HepG2 (cell line): ENCODE measurements around the gene ELL. TPM values are rescaled to one million over a fixed set of nuclear protein-coding genes. Genes with fewer than 3 reads are reported as not detected.

Source experiments
- ARID4A ChIP-seq: sonication (generic); formaldehyde crosslinking; IDR thresholded peaks from 2 replicates; pipeline ENCODE4 v1.5.0; 2020; ENCODE audit warnings: mild to moderate bottlenecking, missing genetic modification reagents, borderline replicate concordance
- CEBPZ ChIP-seq: IDR thresholded peaks from 2 replicates; pipeline ENCODE4 v1.6.1; 2012; ENCODE audit warnings: low read length, improper control_type of control experiment
- ELF4 ChIP-seq: sonication (generic); formaldehyde crosslinking; IDR thresholded peaks from 2 replicates; pipeline ENCODE4 v1.5.0; 2020; ENCODE audit warnings: missing genetic modification reagents, mild to moderate bottlenecking, moderate library complexity, borderline replicate concordance
- EP300 ChIP-seq, 3 experiments: sonication (generic) in 1 of 3; formaldehyde crosslinking in 1 of 3; IDR thresholded peaks; 2 replicates each; pipeline versions ENCODE4 v1.5.1 to v1.6.1; 2011 to 2020; ENCODE audit warnings: low read depth in 2 of 3, low read length in 2 of 3, borderline replicate concordance in 1 of 3, improper control_type of control experiment in 1 of 3, mild to moderate bottlenecking in 1 of 3, missing genetic modification reagents in 1 of 3, moderate library complexity in 1 of 3
- GATAD2A ChIP-seq: IDR thresholded peaks from 2 replicates; pipeline ENCODE4 v1.6.1; 2016
- KLF16 ChIP-seq, 2 experiments: sonication (generic) in 1 of 2; formaldehyde crosslinking in 1 of 2; IDR thresholded peaks; 2 replicates each; pipeline versions ENCODE4 v1.6.1 to v1.8.0; 2016 to 2023; ENCODE audit warnings: missing genetic modification reagents in 2 of 2, missing compliant biosample characterization in 1 of 2
- KLF6 ChIP-seq: IDR thresholded peaks from 2 replicates; pipeline ENCODE4 v1.8.0; 2016; ENCODE audit warnings: missing biosample characterization, missing genetic modification reagents
- MAFG ChIP-seq: sonication (generic); formaldehyde crosslinking; IDR thresholded peaks from 2 replicates; pipeline ENCODE4 v1.5.1; 2020; ENCODE audit warnings: mild to moderate bottlenecking, missing genetic modification reagents
- NFE2L1 ChIP-seq: sonication (generic); formaldehyde crosslinking; IDR thresholded peaks from 2 replicates; pipeline ENCODE4 v1.4.0; 2020; ENCODE audit warnings: missing genetic modification reagents, mild to moderate bottlenecking, borderline replicate concordance
- NRL ChIP-seq: sonication (generic); formaldehyde crosslinking; IDR thresholded peaks from 2 replicates; pipeline ENCODE4 v1.5.0; 2020; ENCODE audit warnings: missing genetic modification reagents, mild to moderate bottlenecking, moderate library complexity, borderline replicate concordance
- PHF8 ChIP-seq: sonication (generic); formaldehyde crosslinking; IDR thresholded peaks from 2 replicates; pipeline ENCODE4 v1.5.0; 2020; ENCODE audit warnings: missing genetic modification reagents
- TAF15 ChIP-seq: fragments of 200-400 bp; formaldehyde crosslinking; IDR thresholded peaks from one replicate; pipeline ENCODE4 v1.6.1; 2018; ENCODE audit warnings: mild to moderate bottlenecking, low read depth, low read length; ENCODE audit not compliant: poor library complexity, severe bottlenecking
- ZBTB20 ChIP-seq: sonication (generic); formaldehyde crosslinking; IDR thresholded peaks from 2 replicates; pipeline ENCODE4 v1.8.1; 2023; ENCODE audit warnings: missing genetic modification reagents, low read depth, mild to moderate bottlenecking, borderline replicate concordance
- ZBTB21 ChIP-seq: sonication (generic); formaldehyde crosslinking; IDR thresholded peaks from 2 replicates; pipeline ENCODE4 v1.4.0; 2020; ENCODE audit warnings: missing genetic modification reagents
- ZBTB49 ChIP-seq: sonication (generic); formaldehyde crosslinking; IDR thresholded peaks from 2 replicates; pipeline ENCODE4 v1.4.0; 2020; ENCODE audit warnings: missing genetic modification reagents, borderline replicate concordance
- ZNF235 ChIP-seq: sonication (generic); formaldehyde crosslinking; IDR thresholded peaks from 2 replicates; pipeline ENCODE4 v1.8.1; 2023; ENCODE audit warnings: mild to moderate bottlenecking, missing genetic modification reagents, borderline replicate concordance
- ZNF263 ChIP-seq: sonication (generic); formaldehyde crosslinking; IDR thresholded peaks from 2 replicates; pipeline ENCODE4 v1.4.0; 2020; ENCODE audit warnings: missing genetic modification reagents
- ZNF343 ChIP-seq: sonication (generic); formaldehyde crosslinking; IDR thresholded peaks from 2 replicates; pipeline ENCODE4 v1.4.0; 2020; ENCODE audit warnings: mild to moderate bottlenecking, missing genetic modification reagents
- ZNF549 ChIP-seq: sonication (generic); formaldehyde crosslinking; IDR thresholded peaks from 2 replicates; pipeline ENCODE4 v1.5.0; 2020; ENCODE audit warnings: missing genetic modification reagents
- ZNF572 ChIP-seq: sonication (generic); formaldehyde crosslinking; IDR thresholded peaks from 2 replicates; pipeline ENCODE4 v1.5.1; 2020; ENCODE audit warnings: mild to moderate bottlenecking, missing genetic modification reagents
- polyA plus RNA-seq, 8 experiments: library from polyadenylated mRNA; depleted of rRNA in 3 of 8; stranded (reverse) in 7 of 8; unstranded in 1 of 8; fragments of >200 nt; fragmentation: Illumina TruSeq in 4 of 8; extraction: Trizol in 4 of 8; gene quantifications; 2 replicates each; pipeline versions ENCODE4 v1.2.1 to v1.2.3, GENCODE V29; 2011 to 2016; ENCODE audit warnings: low read depth in 4 of 8, missing spikeins in 1 of 8, mixed read lengths in 1 of 8; ENCODE audit not compliant: insufficient read depth in 1 of 8
- total RNA-seq, 5 experiments: library from RNA; depleted of rRNA; stranded (reverse); fragments of >200 nt; fragmentation: Illumina TruSeq; extraction: Trizol; gene quantifications; 2 replicates each; pipeline ENCODE4 v1.2.3, GENCODE V29; 2016; ENCODE audit warnings: low read depth in 1 of 5

ELL gene
- total and polyA plus RNA-seq, 2 of the 13 experiments (the other 11 are each of a cell fraction or from before 2014, with no cell fraction given) = 3.7 to 5.4 TPM

GRCh38 chr19:18521692-18522123 lies at the start of gene ELL (continued):
- TF ChIP-seq GATAD2A (CRISPR knock-in tag) (no peak), NRL (CRISPR knock-in tag) (peak; percentile 41; the same call in 1 of the 2 replicates), PHF8 (CRISPR knock-in tag) (peak; percentile 79), ZBTB20 (no peak), ARID4A (peak; percentile 90), KLF6 (CRISPR knock-in tag) (0 out of 2 replicates have a peak, but pooled peaks have one; percentile 63), KLF16 (CRISPR knock-in tag; IDR thresholded peaks at IDR 0.05) (0 out of 4 replicates have a peak, but pooled peaks of 1 of the 2 experiments have one; percentile 27), ZNF343 (peak; percentile 82; the same call in 1 of the 2 replicates), CEBPZ (no peak), ZNF263 (CRISPR knock-in tag) (0 out of 2 replicates have a peak, but pooled peaks have one; percentile 24), ZBTB21 (CRISPR knock-in tag) (no peak), MAFG (no peak), ZNF572 (CRISPR knock-in tag) (no peak), ZNF549 (CRISPR knock-in tag) (no peak), ELF4 (no peak), ZBTB49 (CRISPR knock-in tag) (no peak), NFE2L1 (CRISPR knock-in tag) (no peak), EP300 (IDR thresholded peaks at IDR 0.05; ENCODE audit: low read depth in 2 of 2, low read length in 2 of 2) (no peak), EP300 (CRISPR knock-in tag; IDR thresholded peaks at IDR 0.05; ENCODE audit: borderline replicate concordance) (no peak), TAF15 (no peak), ZNF235 (CRISPR knock-in tag) (peak; percentile 42; the same call in 1 of the 2 replicates)
